Progenitor cell of endocrine pancreas (in vitro differentiated cells): ENCODE data around the gene CNTNAP5. TPM values are rescaled to one million over a fixed set of nuclear protein-coding genes. Genes with fewer than 3 reads are reported as not detected.

Experiments
- DNase-seq: peaks from one replicate; pipeline ENCODE4 v3.0.0; 2021; ENCODE audit warnings: low spot score; ENCODE audit not compliant: unreplicated experiment
- H3K27ac Mint-ChIP-seq: 2 replicates; pipeline ENCODE4 v1.8.0; 2021; ENCODE audit warnings: mild to moderate bottlenecking, moderate library complexity, mixed read lengths
- H3K27me3 Mint-ChIP-seq: 2 replicates; pipeline ENCODE4 v1.8.0; 2021; ENCODE audit warnings: mixed read lengths
- H3K36me3 Mint-ChIP-seq: 2 replicates; pipeline ENCODE4 v1.8.0; 2022; ENCODE audit warnings: mixed read lengths; ENCODE audit not compliant: insufficient read depth
- H3K4me1 Mint-ChIP-seq: 2 replicates; pipeline ENCODE4 v1.8.0; 2021; ENCODE audit warnings: low read depth, mixed read lengths
- H3K4me3 Mint-ChIP-seq: 2 replicates; pipeline ENCODE4 v1.8.0; 2021; ENCODE audit warnings: low read depth, mild to moderate bottlenecking, moderate library complexity, mixed read lengths
- H3K9me3 Mint-ChIP-seq: 2 replicates; pipeline ENCODE4 v1.8.0; 2021; ENCODE audit warnings: low read depth, mixed read lengths
- total RNA-seq: library from RNA; stranded (reverse); gene quantifications from 2 replicates; pipeline ENCODE4 v1.2.1, GENCODE V29; 2021
- TF ChIP-seq, protein P1 (sequence below): fragments of 200-600 bp; sonication (generic); IDR thresholded peaks from one replicate; pipeline ENCODE4 v1.5.0; 2021; ENCODE audit warnings: antibody characterized with exemption, mild to moderate bottlenecking; ENCODE audit not compliant: unreplicated experiment

The CNTNAP5 gene
- total RNA-seq, 1 donor from 2014 or later: 5.3 TPM

DNA sequence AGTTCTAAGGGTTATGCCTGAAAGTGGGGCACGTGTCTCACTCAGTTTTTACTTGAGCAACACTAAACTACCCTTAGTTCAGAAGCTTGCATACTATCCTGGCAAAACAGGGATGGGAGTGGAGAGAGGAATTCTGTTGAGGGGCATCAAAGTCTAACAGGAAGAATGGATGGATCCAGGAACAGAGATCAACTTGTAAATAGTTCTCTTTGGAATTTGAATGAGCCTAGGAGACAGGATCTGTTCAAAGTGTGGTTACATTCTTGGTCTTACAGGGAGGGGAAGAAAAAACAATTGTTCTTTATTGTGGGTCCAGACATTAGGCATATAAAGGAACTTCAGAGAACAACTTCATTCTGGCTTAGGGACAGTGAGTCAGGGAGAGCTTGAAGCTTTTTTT is 560.2 kb downstream of the CNTNAP5 start:
- no peaks in the 10 kb centered on the region for H3K36me3 Mint-ChIP-seq
- peaks cover 7% of the 10 kb centered on the region for H3K27me3 Mint-ChIP-seq
- TF ChIP-seq, protein P1, sequence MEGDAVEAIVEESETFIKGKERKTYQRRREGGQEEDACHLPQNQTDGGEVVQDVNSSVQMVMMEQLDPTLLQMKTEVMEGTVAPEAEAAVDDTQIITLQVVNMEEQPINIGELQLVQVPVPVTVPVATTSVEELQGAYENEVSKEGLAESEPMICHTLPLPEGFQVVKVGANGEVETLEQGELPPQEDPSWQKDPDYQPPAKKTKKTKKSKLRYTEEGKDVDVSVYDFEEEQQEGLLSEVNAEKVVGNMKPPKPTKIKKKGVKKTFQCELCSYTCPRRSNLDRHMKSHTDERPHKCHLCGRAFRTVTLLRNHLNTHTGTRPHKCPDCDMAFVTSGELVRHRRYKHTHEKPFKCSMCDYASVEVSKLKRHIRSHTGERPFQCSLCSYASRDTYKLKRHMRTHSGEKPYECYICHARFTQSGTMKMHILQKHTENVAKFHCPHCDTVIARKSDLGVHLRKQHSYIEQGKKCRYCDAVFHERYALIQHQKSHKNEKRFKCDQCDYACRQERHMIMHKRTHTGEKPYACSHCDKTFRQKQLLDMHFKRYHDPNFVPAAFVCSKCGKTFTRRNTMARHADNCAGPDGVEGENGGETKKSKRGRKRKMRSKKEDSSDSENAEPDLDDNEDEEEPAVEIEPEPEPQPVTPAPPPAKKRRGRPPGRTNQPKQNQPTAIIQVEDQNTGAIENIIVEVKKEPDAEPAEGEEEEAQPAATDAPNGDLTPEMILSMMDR: no peak
- no peak for DNase-seq
- H3K9me3 Mint-ChIP-seq: peaks cover 3% of the 10 kb centered on the region
- no peak overlapping the region for H3K27ac Mint-ChIP-seq
- H3K4me3 Mint-ChIP-seq: no peak overlapping the region
- H3K4me1 Mint-ChIP-seq: peaks cover 4% of the 10 kb centered on the region

DNA sequence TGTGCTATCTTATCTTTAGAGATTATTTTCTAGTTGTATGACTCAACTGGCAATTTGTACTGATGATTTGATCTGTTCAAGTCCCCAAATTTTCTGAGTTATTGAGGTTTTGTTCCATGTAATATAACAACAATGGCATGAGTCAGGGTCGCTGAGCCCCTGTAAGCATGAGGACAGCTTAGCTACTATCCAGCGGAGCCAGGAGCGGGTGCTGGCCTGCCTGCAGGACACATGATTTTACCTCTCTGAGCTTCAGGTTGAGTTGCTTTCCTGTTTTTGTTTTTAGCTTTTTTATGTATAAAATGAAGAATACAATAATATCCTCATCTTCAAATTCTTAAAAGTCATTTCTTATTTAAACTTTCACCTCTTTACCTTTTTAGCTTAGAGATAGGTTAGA is 561.1 kb downstream of the CNTNAP5 start:
- no peak for DNase-seq
- H3K27me3 Mint-ChIP-seq: peaks cover 2% of the 10 kb centered on the region
- H3K4me1 Mint-ChIP-seq: peaks cover 4% of the 10 kb centered on the region
- peaks cover 3% of the 10 kb centered on the region for H3K9me3 Mint-ChIP-seq
- H3K4me3 Mint-ChIP-seq: no peak overlapping the region
- TF ChIP-seq, protein P1: no peak
- H3K27ac Mint-ChIP-seq: no peak overlapping the region
- no peaks in the 10 kb centered on the region for H3K36me3 Mint-ChIP-seq

DNA sequence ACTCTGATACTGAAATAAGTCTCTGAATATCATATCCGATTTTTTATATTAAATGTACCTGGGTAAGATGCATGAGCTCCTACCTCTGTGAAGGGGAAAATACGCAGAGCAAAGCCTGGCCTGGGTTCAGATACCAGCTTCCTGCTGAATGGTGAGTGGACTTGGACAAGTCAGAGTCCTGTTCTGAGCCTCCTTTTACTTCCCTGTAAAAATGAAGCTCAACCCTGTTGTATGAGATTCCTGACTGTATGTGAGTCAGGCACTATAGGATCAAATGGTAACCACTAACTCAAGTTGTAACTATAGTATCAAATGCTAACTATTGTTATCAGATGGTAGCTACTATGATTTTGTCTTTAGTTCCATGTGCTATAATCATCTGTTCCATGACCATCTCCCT is 561.7 kb downstream of the CNTNAP5 start:
- Mint-ChIP-seq H3K36me3 (no peaks in the 10 kb centered on the region), H3K4me1 (peaks cover 4% of the 10 kb centered on the region), H3K9me3 (peaks cover 3% of the 10 kb centered on the region), H3K4me3 (no peak overlapping the region), H3K27ac (no peak overlapping the region), H3K27me3 (no peaks in the 10 kb centered on the region)
- no peak for DNase-seq
- TF ChIP-seq, protein P1: no peak

DNA sequence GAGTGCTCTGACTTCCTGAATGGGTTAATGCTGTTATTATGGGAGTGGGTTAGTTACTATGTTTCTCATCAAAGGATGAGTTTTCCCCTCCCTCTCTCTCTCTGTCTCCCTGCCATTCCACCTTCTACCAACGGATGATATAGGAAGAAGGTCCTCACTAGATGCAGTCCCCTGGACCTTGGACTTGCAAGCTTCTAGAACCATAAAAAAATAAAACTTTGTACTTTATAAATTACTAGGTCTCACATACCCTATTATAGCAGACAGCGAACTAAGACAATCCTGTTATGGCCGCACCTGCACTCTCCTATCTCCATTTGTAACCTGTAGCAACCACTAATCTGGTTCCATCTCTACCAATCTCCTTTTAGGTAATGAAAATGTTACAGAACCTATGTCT is 564.9 kb downstream of the CNTNAP5 start:
- H3K36me3 Mint-ChIP-seq: no peaks in the 10 kb centered on the region
- H3K4me1 Mint-ChIP-seq: peaks cover 4% of the 10 kb centered on the region
- peaks cover 3% of the 10 kb centered on the region for H3K9me3 Mint-ChIP-seq
- no peak overlapping the region for H3K4me3 Mint-ChIP-seq
- no peak overlapping the region for H3K27ac Mint-ChIP-seq
- H3K27me3 Mint-ChIP-seq: no peaks in the 10 kb centered on the region
- TF ChIP-seq, protein P1: no peak
- DNase-seq: no peak

DNA sequence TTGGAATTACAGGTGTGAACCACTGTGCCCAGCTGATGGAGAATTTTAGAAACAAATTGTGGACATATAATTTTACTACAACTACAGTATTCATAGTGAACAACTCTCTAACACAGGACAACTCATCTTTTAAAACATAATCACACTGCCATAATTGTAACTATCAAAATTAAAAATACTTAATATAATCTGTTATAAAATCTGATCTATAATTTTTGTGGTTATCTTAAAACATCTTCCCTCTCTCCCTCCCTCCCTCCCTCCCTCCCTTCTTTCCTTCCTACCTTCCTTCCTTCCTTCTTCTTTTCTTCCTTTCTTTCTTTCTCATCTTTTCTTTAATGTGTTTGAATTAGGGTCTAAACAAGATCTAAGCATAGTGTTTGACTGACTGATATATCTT is 577.7 kb downstream of the CNTNAP5 start:
- Mint-ChIP-seq H3K4me1 (peaks cover 4% of the 10 kb centered on the region), H3K4me3 (no peak overlapping the region), H3K9me3 (peaks cover 12% of the 10 kb centered on the region), H3K36me3 (no peaks in the 10 kb centered on the region), H3K27ac (no peak overlapping the region), H3K27me3 (no peaks in the 10 kb centered on the region)
- DNase-seq: no peak
- TF ChIP-seq, protein P1: no peak
